Embryonic facial prominence (tissue), 1 donor: ENCODE measurements around the gene CYP1A1.

Experiments
- DNase-seq: peaks from one replicate; pipeline ENCODE4 v3.0.0-alpha.2; 2016; ENCODE audit errors: extremely low spot score

The CYP1A1 gene

DNA sequence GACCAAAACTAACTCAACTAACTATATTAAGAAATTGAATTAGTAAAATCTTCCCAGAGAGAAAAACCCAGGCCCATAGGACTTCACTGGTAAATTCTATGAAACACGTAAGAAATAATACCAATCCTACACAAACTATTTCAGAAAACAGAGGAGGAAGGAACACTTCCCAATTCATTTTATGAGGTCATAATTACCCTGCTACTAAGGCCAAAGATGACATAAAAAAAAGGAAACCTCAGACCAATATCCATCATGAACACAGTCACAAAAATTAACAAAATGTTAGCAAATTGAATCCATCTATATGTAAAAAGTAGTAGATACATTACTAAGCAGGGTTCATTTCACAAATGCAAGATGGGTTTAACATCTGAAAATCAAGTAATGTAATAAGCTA lies 33.0 kb downstream of the CYP1A1 start:
- DNase-seq, result no peak

DNA sequence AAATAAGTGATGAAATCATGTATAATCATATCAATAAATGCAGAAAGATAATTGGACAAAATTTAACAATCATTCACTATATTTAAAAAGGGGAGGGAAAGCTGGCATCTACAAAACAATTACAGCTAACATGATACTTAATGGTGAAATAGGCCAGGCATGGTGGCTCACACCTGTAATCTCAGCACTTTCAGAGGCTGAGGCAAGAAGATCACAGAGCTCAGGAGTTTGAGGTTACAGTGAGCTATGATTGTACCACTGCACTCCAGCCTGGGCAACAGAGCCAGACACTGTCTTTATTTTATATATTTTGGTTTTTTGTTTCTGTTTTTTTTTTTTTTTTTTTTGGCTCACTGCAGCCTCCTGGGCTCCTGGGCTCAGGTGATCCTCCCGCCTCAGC lies 41.6 kb downstream of the CYP1A1 start:
- DNase-seq, result no peak

DNA sequence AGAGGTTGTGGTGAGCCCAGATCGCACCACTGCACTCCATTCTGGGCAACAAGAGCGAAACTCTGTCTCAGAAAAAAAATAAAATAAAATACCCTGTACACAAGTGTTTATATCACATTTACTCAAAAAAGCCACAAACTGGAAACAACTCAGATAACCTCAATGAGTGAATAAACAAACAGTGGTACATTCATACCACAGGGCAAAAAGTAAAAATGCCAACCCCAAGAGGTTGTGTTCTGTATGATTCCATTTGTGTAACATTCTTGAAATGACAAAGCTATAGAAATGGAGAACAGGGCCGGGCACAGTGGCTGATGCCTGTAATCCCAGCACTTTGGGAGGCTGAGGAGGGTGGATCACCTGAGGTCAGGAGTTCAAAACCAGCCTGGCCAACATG lies 42.4 kb downstream of the CYP1A1 start:
- DNase-seq, result no peak

DNA sequence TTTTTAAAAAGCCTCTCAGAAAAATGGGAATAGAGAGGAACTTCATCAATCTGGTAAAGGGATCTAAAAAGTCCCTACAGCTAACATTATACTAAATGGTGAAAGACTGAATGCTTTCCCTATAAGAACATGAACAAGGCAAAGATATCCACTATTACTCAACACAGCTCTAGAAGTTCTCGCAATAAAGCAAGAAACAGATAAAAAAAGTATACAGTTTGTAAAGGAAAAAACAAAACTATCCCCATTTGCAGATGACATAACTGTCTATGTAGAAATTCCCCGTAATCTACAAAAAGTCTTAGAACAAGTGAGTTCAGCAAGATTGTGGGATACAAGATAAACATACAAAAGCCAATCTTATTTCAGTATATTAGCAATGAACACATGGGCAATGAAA lies 44.9 kb downstream of the CYP1A1 start:
- no peak for DNase-seq

DNA sequence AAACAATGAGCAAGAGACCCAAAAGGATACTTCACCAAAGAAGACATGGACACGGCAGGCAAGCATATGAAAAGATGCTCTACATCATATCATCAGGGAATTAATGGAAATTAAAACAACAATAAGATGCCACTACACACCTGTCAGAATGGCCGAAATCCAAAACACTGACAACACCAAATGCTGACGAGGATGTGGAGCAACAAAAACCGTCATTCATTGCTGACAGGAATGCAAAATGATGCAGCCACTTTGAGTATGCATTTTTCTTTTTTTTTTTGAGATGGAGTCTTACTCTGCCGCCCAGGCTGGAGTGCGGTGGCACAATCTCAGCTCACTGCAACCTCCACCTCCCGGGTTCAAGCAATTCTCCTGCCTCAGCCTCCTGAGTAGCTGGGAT lies 48.5 kb downstream of the CYP1A1 start:
- DNase-seq, result no peak

DNA sequence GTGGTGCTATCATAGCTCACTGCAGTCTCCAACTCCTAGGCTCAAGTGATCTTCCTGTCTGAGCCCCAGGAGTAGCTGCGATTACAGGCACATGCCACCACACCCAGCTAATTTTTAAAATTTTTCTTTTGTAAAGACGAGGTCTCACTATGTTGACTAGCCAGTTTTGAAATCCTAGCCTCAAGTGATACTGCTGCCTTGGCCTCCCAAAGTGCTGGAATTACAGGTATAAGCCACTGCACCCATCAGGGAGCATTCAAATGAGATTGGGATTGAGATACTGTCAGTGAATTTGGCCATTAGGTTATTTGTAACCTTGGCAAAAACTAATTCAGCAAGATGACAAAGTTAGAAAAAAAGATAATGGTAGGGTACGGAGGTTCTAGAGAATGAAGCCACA lies 51.2 kb downstream of the CYP1A1 start:
- no peak for DNase-seq

DNA sequence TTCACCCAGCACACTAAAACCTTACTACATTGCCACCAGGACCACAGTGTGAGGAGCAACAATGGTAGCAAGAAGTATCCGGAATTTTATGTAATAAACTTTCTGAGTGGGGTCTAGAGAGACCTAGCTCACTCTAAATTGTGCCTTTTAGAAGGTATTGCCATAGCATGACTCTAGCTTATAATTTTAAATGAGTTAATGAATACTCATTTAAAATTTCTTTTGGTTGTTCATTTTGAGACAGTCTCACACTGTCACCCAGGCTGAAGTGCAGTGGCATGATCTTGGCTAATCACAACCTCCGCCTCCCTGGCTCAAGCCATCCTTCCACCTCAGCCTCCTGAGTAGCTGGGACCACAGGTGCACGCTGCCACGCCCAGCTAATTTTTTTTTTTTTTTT lies 55.7 kb downstream of the CYP1A1 start:
- no peak for DNase-seq
